Measurements from ENCODE around the gene NPEPL1.

DNA sequence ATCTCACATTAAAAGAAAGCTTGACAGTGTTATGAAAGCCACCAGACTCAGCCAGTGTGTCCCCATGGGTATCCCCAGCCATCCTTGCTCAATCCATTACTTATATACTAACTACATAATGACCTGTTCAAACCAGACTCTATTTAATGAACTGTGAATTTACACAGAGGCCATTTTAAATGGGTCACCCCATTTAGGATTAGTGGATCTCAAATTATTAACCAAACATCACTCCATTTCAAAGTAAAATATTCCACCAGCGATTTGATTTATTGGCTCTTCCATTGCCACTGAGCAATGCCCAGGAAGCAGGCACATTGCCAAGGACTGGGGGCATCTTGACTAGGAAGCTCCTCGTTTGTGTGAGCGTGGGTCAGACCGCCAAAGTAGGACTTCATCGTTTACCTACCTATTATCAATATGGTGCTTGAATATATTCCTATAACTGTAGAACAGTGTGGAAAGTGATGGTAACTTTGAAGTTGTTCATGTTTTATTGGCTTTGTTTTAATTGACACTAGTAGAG is 15.5 kb upstream of the NPEPL1 start:
- no peak for TF ChIP-seq POLR2AphosphoS5 (IDR thresholded peaks at IDR 0.05)
- TF ChIP-seq, protein P1, sequence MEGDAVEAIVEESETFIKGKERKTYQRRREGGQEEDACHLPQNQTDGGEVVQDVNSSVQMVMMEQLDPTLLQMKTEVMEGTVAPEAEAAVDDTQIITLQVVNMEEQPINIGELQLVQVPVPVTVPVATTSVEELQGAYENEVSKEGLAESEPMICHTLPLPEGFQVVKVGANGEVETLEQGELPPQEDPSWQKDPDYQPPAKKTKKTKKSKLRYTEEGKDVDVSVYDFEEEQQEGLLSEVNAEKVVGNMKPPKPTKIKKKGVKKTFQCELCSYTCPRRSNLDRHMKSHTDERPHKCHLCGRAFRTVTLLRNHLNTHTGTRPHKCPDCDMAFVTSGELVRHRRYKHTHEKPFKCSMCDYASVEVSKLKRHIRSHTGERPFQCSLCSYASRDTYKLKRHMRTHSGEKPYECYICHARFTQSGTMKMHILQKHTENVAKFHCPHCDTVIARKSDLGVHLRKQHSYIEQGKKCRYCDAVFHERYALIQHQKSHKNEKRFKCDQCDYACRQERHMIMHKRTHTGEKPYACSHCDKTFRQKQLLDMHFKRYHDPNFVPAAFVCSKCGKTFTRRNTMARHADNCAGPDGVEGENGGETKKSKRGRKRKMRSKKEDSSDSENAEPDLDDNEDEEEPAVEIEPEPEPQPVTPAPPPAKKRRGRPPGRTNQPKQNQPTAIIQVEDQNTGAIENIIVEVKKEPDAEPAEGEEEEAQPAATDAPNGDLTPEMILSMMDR (IDR thresholded peaks at IDR 0.05), result no peak
